ENCODE results near the gene DSTN.
A peak's percentile ranks its signal among the peaks of the same experiment; 100 is the strongest.

The DSTN gene

GRCh38 chr20:17633221-17633849 lies 63.5 kb downstream of the DSTN start:
- no peak for DNase-seq
- intact Hi-C loops (cut with DNase I), result no loop called here

DNA sequence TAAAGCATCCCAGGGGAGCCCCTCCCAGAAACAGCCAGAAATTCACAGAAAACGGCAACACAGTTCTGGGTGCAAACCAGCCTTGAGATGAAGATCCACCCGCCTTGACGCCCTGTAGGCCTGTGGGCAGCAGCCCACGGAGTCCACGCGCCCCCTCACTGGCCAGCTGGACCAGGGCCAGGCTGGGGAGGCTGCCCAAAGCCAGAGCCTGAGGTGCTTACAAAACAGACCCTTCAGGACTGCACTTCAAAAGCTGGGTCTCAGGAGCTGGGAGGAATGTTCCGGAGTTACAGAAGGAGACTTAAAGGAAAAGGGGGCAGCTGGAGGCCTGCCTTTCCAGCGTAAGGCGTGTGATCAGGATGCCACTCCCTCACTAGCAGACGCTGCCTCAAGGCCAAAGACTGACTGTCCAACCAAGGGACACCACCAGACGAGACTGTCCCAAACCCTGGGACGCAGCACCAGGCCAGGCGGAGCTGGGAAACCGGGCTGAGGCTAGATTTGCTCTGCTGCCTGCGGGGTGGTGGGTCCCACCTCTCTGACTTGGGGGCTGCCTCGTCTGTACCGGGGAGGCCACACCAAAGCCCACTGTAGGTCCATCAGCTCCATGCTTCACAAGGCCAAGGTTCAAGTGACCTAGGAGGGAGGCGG lies 64.1 kb downstream of the DSTN start:
- DNase-seq, result no peak

DNA sequence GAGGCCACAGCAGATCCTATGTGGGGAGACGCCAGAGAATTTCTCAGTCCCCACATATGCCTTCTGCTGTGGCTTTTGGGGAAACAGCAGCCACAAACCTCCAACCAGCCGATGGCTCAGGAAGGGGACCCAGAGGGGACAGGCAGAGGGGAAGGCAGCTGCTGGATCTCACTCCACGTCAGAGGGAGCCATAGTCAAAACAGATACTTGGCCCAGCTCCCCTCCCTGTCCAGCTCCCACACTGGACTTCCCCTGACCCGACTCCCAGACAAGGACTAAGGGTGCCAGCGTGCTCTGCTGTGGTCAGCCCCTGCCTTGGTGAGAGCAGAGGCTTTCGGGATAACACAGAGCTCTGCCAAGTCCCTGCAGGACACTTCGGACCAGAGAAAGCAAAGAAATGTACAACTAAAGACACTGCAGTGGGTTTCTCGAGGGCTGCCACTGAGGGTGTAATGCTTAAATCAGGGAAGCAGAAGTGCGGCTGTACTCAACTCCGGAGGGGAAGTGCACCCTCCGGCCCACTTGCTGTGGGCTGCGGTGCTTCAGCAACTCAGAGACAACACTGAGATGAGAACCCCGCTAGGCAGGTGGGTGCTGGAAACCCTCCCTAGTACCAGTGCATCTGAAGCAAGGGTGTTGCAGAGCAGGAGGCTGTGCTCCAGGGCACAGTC lies 64.9 kb downstream of the DSTN start:
- intact Hi-C loops (cut with DNase I), result no loop called here
- DNase-seq, result no peak

More for the DNA sequence above, 64.1 kb downstream of the DSTN start:
- intact Hi-C loops (cut with DNase I), result no loop called here

DNA sequence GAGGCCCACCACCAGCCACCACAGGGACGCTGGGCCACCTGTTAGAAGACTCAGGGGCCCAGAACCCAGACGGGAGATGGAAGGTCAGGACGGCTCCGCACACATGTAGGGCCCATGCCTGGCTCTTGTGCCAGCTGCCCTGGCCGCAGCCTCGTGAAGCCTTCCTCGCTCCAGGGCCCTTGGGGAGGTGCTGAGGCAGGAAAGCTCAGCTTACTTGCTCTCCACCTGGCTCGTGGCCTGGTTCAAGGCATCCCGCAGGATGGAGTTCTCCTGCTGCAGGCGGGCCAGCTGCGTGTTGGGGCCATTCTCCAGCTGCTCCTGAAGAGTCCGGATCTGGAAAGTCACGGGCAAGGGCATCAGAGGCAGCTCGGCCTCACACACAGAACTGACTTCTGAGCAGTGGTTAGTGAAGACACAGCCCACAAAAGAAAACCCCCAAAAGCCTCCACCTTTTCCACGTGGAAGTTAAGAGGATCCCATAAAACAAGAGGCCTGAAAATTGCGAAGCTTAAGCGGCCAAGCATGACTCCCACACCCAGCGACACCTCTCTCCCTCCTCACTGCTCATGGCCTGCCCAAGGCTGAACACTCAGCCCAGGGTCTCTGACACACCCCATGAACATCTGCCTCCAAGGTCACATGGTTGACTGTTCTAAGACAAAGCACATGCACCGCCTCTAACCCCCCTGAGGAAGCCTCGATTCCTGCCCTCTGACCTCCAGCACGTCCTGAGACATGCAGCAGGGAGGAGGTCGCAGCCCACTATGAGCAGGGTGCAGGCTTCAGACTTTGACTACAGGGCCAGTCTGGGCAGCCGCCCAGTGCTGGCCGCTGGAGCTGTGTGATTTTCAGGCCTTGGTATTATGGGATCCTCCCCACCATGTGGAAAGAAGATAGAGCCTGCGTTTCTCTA lies 65.7 kb downstream of the DSTN start:
- intact Hi-C loops (cut with DNase I), result loop anchor here (1.0 kb wide), 1 partner anchor 46 kb away; no protein-coding TSS in a partner anchor
- DNase-seq, result no peak

DNA sequence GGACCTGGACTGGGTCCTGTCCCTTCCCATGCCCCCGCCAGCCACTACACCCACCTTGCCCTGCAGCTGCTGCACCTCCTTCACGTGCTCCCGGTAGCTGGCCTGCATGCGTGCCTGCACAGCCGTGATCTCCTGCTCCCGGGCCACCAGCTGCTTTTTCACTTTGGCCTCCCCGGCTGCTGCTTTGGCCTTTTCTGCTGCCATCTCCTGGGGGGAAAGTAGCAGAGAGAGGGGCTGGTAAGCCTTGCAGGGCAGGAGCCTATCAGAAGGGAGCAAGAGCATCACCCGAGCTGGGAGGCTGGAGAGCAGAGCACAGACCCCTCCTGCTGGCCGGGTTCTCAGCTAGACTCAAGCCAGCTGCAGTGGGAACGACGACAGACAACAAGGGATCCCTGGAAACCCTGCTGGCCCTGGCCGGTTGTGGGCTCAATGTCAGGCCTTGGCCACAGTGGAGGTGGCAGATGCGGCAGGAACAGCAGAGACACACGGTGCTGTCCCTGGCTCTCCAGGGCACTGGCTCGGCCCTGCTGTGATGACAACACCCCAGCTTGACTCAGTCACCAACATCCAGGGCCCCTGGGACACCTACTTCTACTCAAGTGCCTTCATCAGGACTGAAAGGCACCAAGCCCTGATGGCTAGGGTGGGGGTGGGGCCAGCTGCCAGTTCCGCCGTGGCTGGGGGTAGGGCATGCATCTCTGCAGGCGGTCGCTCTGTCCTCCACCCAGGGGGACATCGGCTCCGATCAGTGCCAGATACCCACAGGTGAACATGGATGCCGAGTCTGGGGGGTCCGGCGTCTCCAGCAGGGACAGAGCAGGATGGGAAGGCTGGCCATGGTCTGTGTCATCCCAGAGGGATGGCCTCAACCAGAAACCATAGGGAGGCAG lies 66.9 kb downstream of the DSTN start:
- intact Hi-C loops (cut with DNase I), result loop anchor here (1.0 kb wide), 1 partner anchor 45 kb away; no protein-coding TSS in a partner anchor
- DNase-seq, result peak; percentile 71 to 97 (median 79)

GRCh38 chr20:17637413-17637780 lies 67.5 kb downstream of the DSTN start:
- no peak for DNase-seq
- intact Hi-C loops (cut with DNase I), result no loop called here

DNA sequence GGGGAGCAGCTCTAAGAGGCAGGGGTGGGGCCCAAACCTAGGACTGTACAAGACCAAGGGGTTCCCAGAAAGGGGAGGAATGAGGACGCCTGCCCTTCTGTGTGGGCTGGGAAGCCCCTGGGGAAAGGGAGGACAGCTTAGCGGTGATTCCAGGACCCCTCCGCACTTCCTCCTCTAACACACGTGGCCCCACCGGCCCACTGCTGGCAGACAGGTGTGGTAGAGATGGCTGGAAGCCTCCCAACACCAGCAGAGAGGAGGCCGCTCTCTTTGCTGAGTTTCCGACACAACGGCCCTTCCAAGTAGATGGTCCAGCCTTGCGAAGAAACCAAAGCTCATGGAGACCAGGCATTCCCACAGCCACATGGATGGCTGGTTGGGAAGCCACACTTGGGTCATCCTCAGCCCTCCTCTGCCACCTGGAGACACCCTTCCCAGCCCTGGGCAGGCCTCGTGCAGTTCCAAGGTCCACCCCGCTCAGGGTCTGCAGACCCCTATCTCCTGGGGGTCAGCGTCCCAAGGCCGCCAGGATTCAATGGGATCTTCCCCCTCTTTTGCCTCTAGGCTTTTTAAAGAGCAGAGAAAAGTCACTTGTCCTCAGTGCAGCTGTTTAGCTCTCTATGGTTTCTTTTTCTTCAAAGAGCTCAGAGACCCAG lies 68.2 kb downstream of the DSTN start:
- intact Hi-C loops (cut with DNase I), result no loop called here
- DNase-seq, result no peak

DNA sequence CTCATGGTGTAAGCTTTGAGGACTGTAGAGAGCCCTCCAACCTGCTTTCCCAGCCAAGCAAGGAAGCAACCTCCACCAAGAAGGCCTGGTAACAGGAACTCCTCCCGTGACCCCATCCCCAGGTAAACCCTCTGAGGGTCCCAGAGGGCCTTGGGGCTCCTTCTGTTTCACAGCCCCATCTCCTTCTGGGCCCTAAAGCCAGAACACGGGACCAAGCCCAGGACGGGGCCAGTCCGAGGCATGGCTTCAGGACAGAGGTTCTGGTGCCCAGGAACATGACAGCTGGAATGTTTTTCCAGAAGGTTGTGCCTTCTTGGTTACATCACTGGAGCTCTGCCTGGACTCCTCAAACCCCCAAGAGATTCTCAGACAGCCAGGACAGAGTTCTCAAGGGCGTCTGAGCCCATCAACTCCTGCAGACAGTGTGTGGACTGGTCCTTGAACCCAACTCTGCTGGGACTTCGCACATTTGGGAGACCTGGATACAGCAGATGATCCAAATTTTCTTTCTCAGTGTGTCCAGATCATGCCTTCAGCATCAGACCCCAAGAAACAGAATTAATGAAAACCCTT lies 69.0 kb downstream of the DSTN start:
- intact Hi-C loops (cut with DNase I), result no loop called here
- no peak for DNase-seq

- intact Hi-C loops (cut with DNase I), result no loop called here
- DNase-seq, result no peak
Observed at GRCh38 chr20:17640146-17640874, 70.4 kb downstream of the DSTN start.

DNA sequence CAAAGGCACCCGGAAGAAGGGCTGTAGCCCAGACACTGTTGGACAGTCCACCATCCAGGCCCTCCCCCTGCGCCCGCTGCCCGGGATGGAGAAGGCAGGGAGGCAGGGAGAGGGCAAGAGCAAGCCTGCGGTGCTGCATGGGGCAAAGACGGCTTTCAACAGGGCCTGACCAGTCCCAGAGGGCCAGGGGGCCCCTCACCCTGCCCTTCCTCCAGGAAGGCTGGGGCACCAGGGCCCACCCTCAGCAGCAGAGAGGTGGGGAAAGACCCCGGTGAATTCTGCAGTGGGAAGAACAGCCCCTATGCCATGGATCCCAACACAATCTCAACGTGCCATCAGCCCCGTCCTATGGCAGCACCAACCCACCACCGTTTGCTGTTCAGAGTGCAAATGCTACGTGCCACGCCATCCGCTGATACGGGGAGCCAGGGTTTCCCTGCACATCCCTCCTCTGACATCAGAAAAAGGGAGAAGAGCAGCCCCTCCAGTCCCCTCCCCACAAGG lies 71.1 kb downstream of the DSTN start:
- no peak for DNase-seq

GRCh38 chr20:17641520-17641964 lies 71.7 kb downstream of the DSTN start:
- intact Hi-C loops (cut with DNase I), result no loop called here
- peak in 1 of 10 donors; percentile 86 for DNase-seq

More for the DNA sequence above, 71.1 kb downstream of the DSTN start:
- intact Hi-C loops (cut with DNase I), result no loop called here

- DNase-seq, result peak in 3 of 10 donors; percentile 29 to 82 (median 29)
- intact Hi-C loops (cut with DNase I), result no loop called here
Observed at GRCh38 chr20:17641993-17642392, 72.1 kb downstream of the DSTN start.

- intact Hi-C loops (cut with DNase I), result no loop called here
- DNase-seq, result peak in 3 of 10 donors; percentile 49 to 61 (median 56)
Observed at GRCh38 chr20:17642404-17643269, 72.8 kb downstream of the DSTN start.

DNA sequence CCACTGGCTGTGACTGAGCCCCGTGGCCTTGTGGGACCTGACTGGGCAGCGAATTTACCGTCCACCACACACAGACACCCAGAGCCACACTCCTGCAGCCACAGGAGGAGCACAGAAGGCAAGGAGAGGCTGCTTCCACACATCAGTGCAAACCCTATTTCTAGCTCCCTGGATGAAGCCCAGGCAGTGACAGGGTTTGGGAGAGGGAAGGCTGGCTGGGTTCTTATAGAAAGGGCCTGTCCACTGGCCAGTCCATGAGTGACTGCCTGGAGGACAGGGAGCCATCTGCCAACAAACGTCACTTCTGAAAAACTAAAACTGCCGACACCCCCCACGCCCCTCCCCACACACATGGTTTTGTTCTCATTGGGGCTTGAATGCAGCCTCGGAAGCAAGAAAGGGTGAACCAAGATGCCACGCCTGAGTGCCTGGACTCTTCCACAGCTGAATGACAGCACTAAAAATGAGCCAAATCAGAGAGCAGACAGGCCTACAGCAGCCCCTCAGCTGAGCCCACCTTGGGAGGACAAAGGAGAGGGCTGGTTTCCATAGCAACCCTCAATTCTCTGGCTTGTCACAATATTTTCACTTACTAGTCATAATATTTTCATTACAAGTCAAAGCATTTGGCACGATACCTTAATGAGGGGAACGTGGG lies 73.8 kb downstream of the DSTN start:
- intact Hi-C loops (cut with DNase I), result no loop called here
- peak in 4 of 10 donors; percentile 9 to 66 (median 43) for DNase-seq

DNA sequence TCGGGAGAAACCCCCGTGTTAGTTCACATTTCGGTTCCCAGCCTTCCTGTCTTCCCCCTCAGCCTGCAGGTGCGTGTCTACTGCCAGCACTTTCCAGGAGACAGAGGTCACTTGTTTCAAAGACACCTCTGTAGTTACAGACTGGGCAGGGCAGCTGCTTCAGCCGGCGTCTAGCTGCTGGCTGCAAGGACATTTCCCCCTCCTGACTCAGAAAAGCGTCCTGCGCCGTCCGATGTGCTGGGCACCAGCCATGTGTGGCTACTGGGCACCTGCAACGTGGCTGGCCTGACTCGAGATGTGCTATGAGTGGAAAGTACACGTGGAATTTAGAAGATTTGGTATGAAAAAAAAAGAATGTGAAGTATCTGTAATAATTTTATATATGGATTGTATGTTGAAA lies 74.6 kb downstream of the DSTN start:
- intact Hi-C loops (cut with DNase I), result no loop called here
- peak in 5 of 10 donors; percentile 5 to 67 (median 49) for DNase-seq

DNA sequence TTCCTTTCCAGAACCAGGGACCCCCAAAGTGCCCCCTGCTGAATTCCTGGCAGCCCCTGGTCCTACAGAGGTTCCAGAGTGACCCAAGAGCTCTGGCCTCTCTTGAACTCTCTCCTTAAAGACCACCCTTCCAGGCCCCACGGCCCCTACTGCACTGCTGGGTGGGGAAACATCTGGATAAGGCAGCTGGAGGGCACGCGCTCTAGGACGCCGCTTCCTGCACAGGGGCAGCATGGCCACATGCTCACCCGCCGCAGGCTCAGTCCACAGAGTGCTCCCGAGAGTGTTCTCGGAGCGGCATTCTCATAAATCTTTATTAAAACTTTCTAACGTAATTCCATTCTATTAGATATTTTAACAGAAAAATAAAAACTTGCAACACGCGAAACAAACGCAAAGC lies 75.1 kb downstream of the DSTN start:
- intact Hi-C loops (cut with DNase I), result no loop called here
- peak in 4 of 10 donors; percentile 11 to 55 (median 42) for DNase-seq

All from posterior cingulate gyrus (tissue), 11 donors.